Keratinocyte (primary cell): ENCODE results near the gene RAD51AP2. TPM values are rescaled to one million over a fixed set of nuclear protein-coding genes. Genes with fewer than 3 reads are reported as not detected.

Source experiments
- DNase-seq: peaks from one replicate; pipeline ENCODE4 v3.0.0-alpha.2; 2011; ENCODE audit warnings: low read depth, missing footprints, low spot score
- FAIRE-seq: peaks from 2 replicates; lab custom pipeline; 2011; peaks lifted over from hg19 to GRCh38; lab: Jason Lieb, UNC
- H2AFZ ChIP-seq: 2 replicates; pipeline ENCODE4 v1.6.0; 2012; ENCODE audit warnings: low read length, control low read depth, inconsistent platforms; ENCODE audit not compliant: control insufficient read depth
- H3K27ac ChIP-seq: 2 replicates; pipeline ENCODE4 v1.5.1; 2011; ENCODE audit warnings: low read length; ENCODE audit not compliant: control insufficient read depth, insufficient read depth
- H3K27me3 ChIP-seq: 3 replicates; pipeline ENCODE4 v1.6.0; 2011; ENCODE audit warnings: low read length; ENCODE audit not compliant: control insufficient read depth, insufficient read depth; ENCODE audit errors: extremely low read depth
- H3K36me3 ChIP-seq, 2 experiments: 2 replicates in 1 of 2; 3 replicates in 1 of 2; pipeline ENCODE4 v1.5.1; 2011; ENCODE audit warnings: low read length in 2 of 2, mild to moderate bottlenecking in 1 of 2; ENCODE audit not compliant: control insufficient read depth in 2 of 2, insufficient read depth in 2 of 2; ENCODE audit errors: extremely low read depth in 1 of 2
- H3K4me1 ChIP-seq: 3 replicates; pipeline ENCODE4 v1.5.1; 2011; ENCODE audit warnings: low read length; ENCODE audit not compliant: control insufficient read depth, insufficient read depth; ENCODE audit errors: extremely low read depth
- H3K4me2 ChIP-seq: 3 replicates; pipeline ENCODE4 v1.6.0; 2011; ENCODE audit warnings: low read depth, low read length; ENCODE audit not compliant: control insufficient read depth, insufficient read depth; ENCODE audit errors: extremely low read depth
- H3K4me3 ChIP-seq, 3 experiments: fragments of 200-600 bp in 1 of 3; sonication (generic) in 1 of 3; 2 replicates in 2 of 3; 3 replicates in 1 of 3; pipeline ENCODE4 v1.5.1; 2011 to 2016; ENCODE audit warnings: low read length in 3 of 3, mild to moderate bottlenecking in 3 of 3, control low read depth in 2 of 3, inconsistent platforms in 1 of 3, low read depth in 1 of 3, mixed read lengths in 1 of 3, mixed run types in 1 of 3, moderate library complexity in 1 of 3; ENCODE audit not compliant: control insufficient read depth in 2 of 3, insufficient read depth in 2 of 3; ENCODE audit errors: extremely low read depth in 1 of 3
- H3K79me2 ChIP-seq: 2 replicates; pipeline ENCODE4 v1.6.0; 2012; ENCODE audit warnings: low read length; ENCODE audit not compliant: control insufficient read depth, insufficient read depth
- H3K9ac ChIP-seq: 3 replicates; pipeline ENCODE4 v1.6.0; 2011; ENCODE audit warnings: low read length; ENCODE audit not compliant: control insufficient read depth, insufficient read depth; ENCODE audit errors: extremely low read depth
- H3K9me1 ChIP-seq: 3 replicates; pipeline ENCODE4 v1.6.0; 2011; ENCODE audit warnings: low read length; ENCODE audit not compliant: control insufficient read depth, insufficient read depth; ENCODE audit errors: extremely low read depth
- H3K9me3 ChIP-seq: 2 replicates; pipeline ENCODE4 v1.5.1; 2012; ENCODE audit warnings: low read depth, low read length; ENCODE audit not compliant: control insufficient read depth
- H4K20me1 ChIP-seq: 3 replicates; pipeline ENCODE4 v1.6.0; 2011; ENCODE audit warnings: low read length; ENCODE audit not compliant: control insufficient read depth, insufficient read depth; ENCODE audit errors: extremely low read depth
- EZH2 ChIP-seq: IDR thresholded peaks from one replicate; pipeline ENCODE4 v1.6.1; 2012; ENCODE audit warnings: inconsistent platforms, mild to moderate bottlenecking, low read length, moderate library complexity
- dilution Hi-C: fragments of 300-500 bp; cut with MboI; formaldehyde crosslinking; loops from one replicate; pipeline ENCODE4 v1.7.0; 2020; ENCODE audit warnings: low sequenced_read_pairs; ENCODE audit not compliant: extremely low pct_ligation_motif_present
- polyA plus RNA-seq, 5 experiments: library from polyadenylated mRNA; depleted of rRNA in 3 of 5; stranded (reverse) in 3 of 5; stranded (forward) in 1 of 5; unstranded in 1 of 5; fragments of >200 nt; gene quantifications; 1 replicate in 1 of 5; 2 replicates in 3 of 5; 3 replicates in 1 of 5; pipeline versions ENCODE4 v1.2.1 to v1.2.3, GENCODE V29; 2011 to 2012; ENCODE audit warnings: missing spikeins in 2 of 5, low read depth in 1 of 5, low replicate concordance in 1 of 5
- TF ChIP-seq, protein P1 (sequence below), 3 experiments: IDR thresholded peaks in 1 of 3; conservative IDR thresholded peaks in 1 of 3; optimal IDR thresholded peaks in 1 of 3; 2 replicates in 2 of 3; 3 replicates in 1 of 3; pipeline versions ENCODE3 to v1.5.1; 2011; ENCODE audit warnings: low read length in 3 of 3, mild to moderate bottlenecking in 3 of 3, moderate library complexity in 2 of 3, control low read depth in 1 of 3, inconsistent platforms in 1 of 3; ENCODE audit not compliant: insufficient read depth in 2 of 3; ENCODE audit errors: extremely low read depth in 1 of 3

Gene RAD51AP2
- polyA plus RNA-seq, 1 donor (not counting 4 experiments of a cell fraction or from before 2014, with no cell fraction given), result 0.12 TPM

DNA sequence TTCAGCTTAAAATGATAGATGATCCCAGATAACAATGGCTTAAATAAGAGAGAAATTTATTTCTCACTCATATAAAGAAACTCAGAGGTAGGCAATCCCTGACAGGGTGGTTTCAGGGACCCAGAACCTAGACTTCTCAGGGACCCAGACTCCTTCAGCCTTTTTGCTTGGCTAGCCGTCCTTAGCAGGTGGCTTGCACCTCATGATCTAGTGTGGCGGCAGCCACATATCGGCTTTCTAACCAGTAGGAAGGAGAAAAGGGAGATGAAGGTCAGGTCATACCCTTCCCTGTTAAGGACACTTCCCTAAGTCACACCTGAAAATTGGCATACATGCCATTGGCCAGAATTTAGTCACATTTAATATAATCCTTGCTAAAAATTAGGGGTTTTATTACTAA, 40.6 kb upstream of the RAD51AP2 start:
- TF ChIP-seq, protein P1, sequence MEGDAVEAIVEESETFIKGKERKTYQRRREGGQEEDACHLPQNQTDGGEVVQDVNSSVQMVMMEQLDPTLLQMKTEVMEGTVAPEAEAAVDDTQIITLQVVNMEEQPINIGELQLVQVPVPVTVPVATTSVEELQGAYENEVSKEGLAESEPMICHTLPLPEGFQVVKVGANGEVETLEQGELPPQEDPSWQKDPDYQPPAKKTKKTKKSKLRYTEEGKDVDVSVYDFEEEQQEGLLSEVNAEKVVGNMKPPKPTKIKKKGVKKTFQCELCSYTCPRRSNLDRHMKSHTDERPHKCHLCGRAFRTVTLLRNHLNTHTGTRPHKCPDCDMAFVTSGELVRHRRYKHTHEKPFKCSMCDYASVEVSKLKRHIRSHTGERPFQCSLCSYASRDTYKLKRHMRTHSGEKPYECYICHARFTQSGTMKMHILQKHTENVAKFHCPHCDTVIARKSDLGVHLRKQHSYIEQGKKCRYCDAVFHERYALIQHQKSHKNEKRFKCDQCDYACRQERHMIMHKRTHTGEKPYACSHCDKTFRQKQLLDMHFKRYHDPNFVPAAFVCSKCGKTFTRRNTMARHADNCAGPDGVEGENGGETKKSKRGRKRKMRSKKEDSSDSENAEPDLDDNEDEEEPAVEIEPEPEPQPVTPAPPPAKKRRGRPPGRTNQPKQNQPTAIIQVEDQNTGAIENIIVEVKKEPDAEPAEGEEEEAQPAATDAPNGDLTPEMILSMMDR (optimal IDR thresholded peaks at IDR 0.05 in 1 of 3, IDR thresholded peaks at IDR 0.05 in 1 of 3, conservative IDR thresholded peaks at IDR 0.05 in 1 of 3; ENCODE audit: extremely low read depth in 1 of 3, insufficient read depth in 2 of 3, low read length in 3 of 3), result no peak
- no peak for TF ChIP-seq EZH2
- Histone ChIP-seq H4K20me1 (no peaks in the 10 kb centered on the region), H3K4me2 (no peak overlapping the region), H2AFZ (no peak overlapping the region), H3K79me2 (no peaks in the 10 kb centered on the region), H3K4me1 (peaks cover 7% of the 10 kb centered on the region), H3K27me3 (no peaks in the 10 kb centered on the region), H3K9me1 (no peaks in the 10 kb centered on the region), H3K9me3 (no peaks in the 10 kb centered on the region), H3K36me3 (no peaks in the 10 kb centered on the region), H3K9ac (no peak overlapping the region), H3K27ac (no peak overlapping the region), H3K4me3 (no peak overlapping the region)
- FAIRE-seq, result no peak
- dilution Hi-C loops, result no loop called here
- no peak for DNase-seq

DNA sequence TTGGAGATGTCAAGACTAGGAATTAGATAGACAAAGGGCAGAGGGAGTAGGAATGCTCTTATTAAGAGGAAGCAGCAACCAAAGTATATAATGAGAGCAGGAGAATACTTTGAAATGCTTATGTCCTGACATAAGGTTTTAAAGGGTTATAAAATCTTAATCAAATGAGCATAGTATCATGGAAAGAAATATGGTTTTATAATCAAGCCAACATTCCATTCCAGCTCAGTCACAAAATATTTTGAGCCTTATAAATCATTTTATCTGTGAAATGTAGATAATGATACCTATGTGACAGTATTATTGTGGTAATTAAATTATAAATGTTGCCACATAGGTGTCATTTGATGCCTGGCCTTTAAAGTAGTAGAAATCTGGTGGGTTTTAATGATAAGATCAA, 39.8 kb upstream of the RAD51AP2 start:
- no peaks in the 10 kb centered on the region for H3K27me3 ChIP-seq
- no peaks in the 10 kb centered on the region for H3K9me1 ChIP-seq
- H3K9ac ChIP-seq, result no peak overlapping the region
- H4K20me1 ChIP-seq, result no peaks in the 10 kb centered on the region
- H3K9me3 ChIP-seq, result no peaks in the 10 kb centered on the region
- no peaks in the 10 kb centered on the region for H3K79me2 ChIP-seq
- peak; percentile 74 for FAIRE-seq
- H3K27ac ChIP-seq, result no peak overlapping the region
- H3K4me2 ChIP-seq, result no peak overlapping the region
- no peak for DNase-seq
- no peak overlapping the region for H3K4me3 ChIP-seq
- dilution Hi-C loops, result no loop called here
- H3K36me3 ChIP-seq, result no peaks in the 10 kb centered on the region
- no peak for TF ChIP-seq EZH2
- TF ChIP-seq, protein P1 (optimal IDR thresholded peaks at IDR 0.05 in 1 of 3, IDR thresholded peaks at IDR 0.05 in 1 of 3, conservative IDR thresholded peaks at IDR 0.05 in 1 of 3; ENCODE audit: extremely low read depth in 1 of 3, insufficient read depth in 2 of 3, low read length in 3 of 3), result no peak
- no peak overlapping the region for H2AFZ ChIP-seq
- H3K4me1 ChIP-seq, result peaks cover 7% of the 10 kb centered on the region
